PC-3 (cell line): Measurements from ENCODE around the gene DDX52.

Experiments
- EZH2phosphoT487 ChIP-seq: fragments of 300-600 bp; sonication (generic); IDR thresholded peaks from 2 replicates; pipeline ENCODE4 v1.6.1; 2018; ENCODE audit warnings: mild to moderate bottlenecking, antibody characterized with exemption, low read length, borderline replicate concordance
- TF ChIP-seq, protein P1 (sequence below): fragments of 300-600 bp; sonication (generic); conservative IDR thresholded peaks from 2 replicates; pipeline ENCODE4 v1.5.1; 2017; ENCODE audit warnings: antibody characterized with exemption, low read depth, mild to moderate bottlenecking, low read length

DNA sequence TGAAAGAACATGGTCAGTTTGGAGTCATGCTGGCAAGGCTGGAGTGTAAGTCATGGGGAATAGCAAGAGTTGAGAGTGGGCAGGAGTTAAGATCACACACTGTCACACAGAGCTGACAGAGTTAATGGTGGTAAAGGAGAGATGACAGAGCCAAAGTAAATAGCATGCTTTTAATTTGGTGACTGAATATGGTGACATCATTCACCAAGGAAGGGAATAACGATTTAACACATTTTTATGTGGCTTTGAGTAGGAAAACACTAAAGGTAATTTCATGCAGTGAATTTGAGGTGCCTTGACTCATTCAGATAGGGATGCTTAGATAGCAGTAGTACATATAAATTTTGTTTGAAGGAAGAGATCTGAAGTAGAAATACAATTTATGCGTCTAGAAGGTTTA lies 76.1 kb downstream of the DDX52 start:
- TF ChIP-seq, protein P1, sequence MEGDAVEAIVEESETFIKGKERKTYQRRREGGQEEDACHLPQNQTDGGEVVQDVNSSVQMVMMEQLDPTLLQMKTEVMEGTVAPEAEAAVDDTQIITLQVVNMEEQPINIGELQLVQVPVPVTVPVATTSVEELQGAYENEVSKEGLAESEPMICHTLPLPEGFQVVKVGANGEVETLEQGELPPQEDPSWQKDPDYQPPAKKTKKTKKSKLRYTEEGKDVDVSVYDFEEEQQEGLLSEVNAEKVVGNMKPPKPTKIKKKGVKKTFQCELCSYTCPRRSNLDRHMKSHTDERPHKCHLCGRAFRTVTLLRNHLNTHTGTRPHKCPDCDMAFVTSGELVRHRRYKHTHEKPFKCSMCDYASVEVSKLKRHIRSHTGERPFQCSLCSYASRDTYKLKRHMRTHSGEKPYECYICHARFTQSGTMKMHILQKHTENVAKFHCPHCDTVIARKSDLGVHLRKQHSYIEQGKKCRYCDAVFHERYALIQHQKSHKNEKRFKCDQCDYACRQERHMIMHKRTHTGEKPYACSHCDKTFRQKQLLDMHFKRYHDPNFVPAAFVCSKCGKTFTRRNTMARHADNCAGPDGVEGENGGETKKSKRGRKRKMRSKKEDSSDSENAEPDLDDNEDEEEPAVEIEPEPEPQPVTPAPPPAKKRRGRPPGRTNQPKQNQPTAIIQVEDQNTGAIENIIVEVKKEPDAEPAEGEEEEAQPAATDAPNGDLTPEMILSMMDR = no peak
- no peak for TF ChIP-seq EZH2phosphoT487
